Panc1 (cell line): ENCODE data around the gene RALGPS1. TPM values are rescaled to one million over a fixed set of nuclear protein-coding genes. Genes with fewer than 3 reads are reported as not detected.
"Not testable (repeated sequence)": the region's sequence is repeated elsewhere in the genome, so short reads cannot be mapped to it uniquely, and the experiment has no call there.

Source experiments
- ATAC-seq: fragments of 200-7000 bp; cut with Tn5 transposase; 2 replicates; pipeline ENCODE4 v1.9.1; 2020; ENCODE audit warnings: mild to moderate bottlenecking, moderate library complexity
- BruUV-seq: library from RNA; stranded (reverse); fragments of 400-500 nt; replicated peaks from 2 replicates; lab custom pipeline; 2021; lab: Mats Ljungman, UMichigan
- CTCF ChIA-PET: fragments of 300-600 bp; sonication (Branson Sonifier 250); formaldehyde crosslinking; loops from one replicate; lab custom pipeline; 2022; ENCODE audit warnings: antibody characterized with exemption; lab: Charles Lee
- POLR2A ChIA-PET: fragments of 300-600 bp; sonication (Branson Sonifier 250); formaldehyde crosslinking; loops from one replicate; lab custom pipeline; 2022; ENCODE audit warnings: antibody characterized with exemption; lab: Charles Lee
- DNase-seq: peaks from one replicate; pipeline ENCODE4 v3.0.0-alpha.2; 2010; ENCODE audit warnings: low read depth, low spot score
- H3K27ac ChIP-seq: 2 replicates; pipeline ENCODE4 v1.5.1; 2011; ENCODE audit warnings: mild to moderate bottlenecking, low read length, inconsistent platforms
- H3K27me3 ChIP-seq: fragments of 200-500 bp; sonication (Bioruptor generic); 2 replicates; pipeline ENCODE4 v1.6.0; 2014; ENCODE audit warnings: low read length, inconsistent platforms; ENCODE audit not compliant: control insufficient read depth, insufficient read depth
- H3K36me3 ChIP-seq: fragments of 200-500 bp; sonication (Bioruptor generic); 2 replicates; pipeline ENCODE4 v1.5.1; 2014; ENCODE audit warnings: inconsistent platforms, mild to moderate bottlenecking, low read length, moderate library complexity; ENCODE audit not compliant: control insufficient read depth, insufficient read depth
- H3K4me1 ChIP-seq: 2 replicates; pipeline ENCODE4 v1.5.1; 2011; ENCODE audit warnings: inconsistent platforms, mild to moderate bottlenecking, low read length, moderate library complexity; ENCODE audit not compliant: control insufficient read depth, insufficient read depth
- H3K4me3 ChIP-seq, 2 experiments: 2 replicates each; pipeline ENCODE4 v1.5.1; 2011 to 2012; ENCODE audit warnings: low read depth in 2 of 2, low read length in 2 of 2, mild to moderate bottlenecking in 2 of 2, inconsistent platforms in 1 of 2, moderate library complexity in 1 of 2
- H3K9me3 ChIP-seq: fragments of 200-500 bp; sonication (Bioruptor generic); 2 replicates; pipeline ENCODE4 v1.5.1; 2014; ENCODE audit warnings: low read depth, mild to moderate bottlenecking, inconsistent platforms, low read length, moderate library complexity; ENCODE audit not compliant: control insufficient read depth, insufficient read depth
- CTCF ChIP-seq: fragments of 450-650 bp; IDR thresholded peaks from 2 replicates; pipeline ENCODE4 v1.5.1; 2017; ENCODE audit warnings: mild to moderate bottlenecking
- POLR2AphosphoS5 ChIP-seq: IDR thresholded peaks from 2 replicates; pipeline ENCODE4 v1.6.1; 2012; ENCODE audit warnings: mild to moderate bottlenecking, low read depth, low read length, moderate library complexity
- REST ChIP-seq, 2 experiments: IDR thresholded peaks; 2 replicates each; pipeline ENCODE4 v1.6.1; 2011 to 2012; ENCODE audit warnings: low read depth in 2 of 2, control low read depth in 1 of 2, low read length in 1 of 2, mild to moderate bottlenecking in 1 of 2, moderate library complexity in 1 of 2; ENCODE audit not compliant: insufficient read depth in 1 of 2
- SIN3A ChIP-seq: IDR thresholded peaks from 2 replicates; pipeline ENCODE4 v1.6.1; 2012; ENCODE audit warnings: low read depth, mild to moderate bottlenecking, low read length, moderate library complexity, borderline replicate concordance; ENCODE audit not compliant: insufficient read depth
- TCF7L2 ChIP-seq: IDR thresholded peaks from 2 replicates; pipeline ENCODE4 v1.6.1; 2011; ENCODE audit warnings: mild to moderate bottlenecking, low read depth, low read length, inconsistent platforms
- in situ Hi-C: cut with HindIII; loops from 2 replicates; pipeline ENCODE4 v1.10.0; 2016; ENCODE audit warnings: low sequenced_read_pairs, low pct_unique_long_range_greater_than_20kb
- intact Hi-C: fragments of 100-400 bp; cut with micrococcal nuclease; formaldehyde crosslinking; loops from one replicate; pipeline ENCODE4 v1.10.0; 2022; ENCODE audit not compliant: unreplicated experiment
- total RNA-seq: library from RNA; stranded (reverse); gene quantifications from one replicate; pipeline ENCODE4 v1.2.1, GENCODE V29; 2021; ENCODE audit not compliant: unreplicated experiment

The RALGPS1 gene
- total RNA-seq, 1 experiment from 2014 or later, result 7.2 TPM

GRCh38 chr9:127014910-127015540, 100.4 kb downstream of the RALGPS1 start:
- in situ Hi-C loops, result no loop called here
- BruUV-seq, result no TSS peak
- TF ChIP-seq POLR2AphosphoS5 (no peak), REST (IDR thresholded peaks at IDR 0.05; ENCODE audit: insufficient read depth in 1 of 2, low read depth in 2 of 2, low read length in 1 of 2) (no peak), SIN3A (no peak), CTCF (no peak), TCF7L2 (no peak)
- Histone ChIP-seq H3K4me1 (no peaks in the 10 kb centered on the region; the same call in 1 of the 2 replicates), H3K4me3 (no peak overlapping the region), H3K27me3 (no peaks in the 10 kb centered on the region), H3K27ac (no peak overlapping the region), H3K9me3 (no peaks in the 10 kb centered on the region), H3K36me3 (no peaks in the 10 kb centered on the region)
- no peak for ATAC-seq
- intact Hi-C loops, result no loop called here
- ChIA-PET POLR2A (no interaction called here), CTCF (no interaction called here)
- DNase-seq, result no peak

GRCh38 chr9:127015921-127016512, 101.4 kb downstream of the RALGPS1 start:
- no peak overlapping the region for H3K27ac ChIP-seq
- ChIA-PET CTCF (no interaction called here), POLR2A (no interaction called here)
- no peaks in the 10 kb centered on the region; the same call in 1 of the 2 replicates for H3K4me1 ChIP-seq
- no peaks in the 10 kb centered on the region for H3K9me3 ChIP-seq
- no peak for DNase-seq
- intact Hi-C loops, result no loop called here
- H3K36me3 ChIP-seq, result no peaks in the 10 kb centered on the region
- H3K4me3 ChIP-seq, result no peak overlapping the region
- no peak for ATAC-seq
- no peaks in the 10 kb centered on the region for H3K27me3 ChIP-seq
- in situ Hi-C loops, result no loop called here
- no TSS peak for BruUV-seq
- no peak for TF ChIP-seq CTCF
- TF ChIP-seq TCF7L2, result no peak
- TF ChIP-seq POLR2AphosphoS5, result no peak
- no peak for TF ChIP-seq REST (IDR thresholded peaks at IDR 0.05; ENCODE audit: insufficient read depth in 1 of 2, low read depth in 2 of 2, low read length in 1 of 2)
- no peak for TF ChIP-seq SIN3A

- H3K4me3 ChIP-seq, DNase-seq, BruUV-seq, H3K36me3 ChIP-seq, H3K4me1 ChIP-seq, intact Hi-C loops, CTCF ChIA-PET, H3K27ac ChIP-seq, POLR2A ChIA-PET, ATAC-seq, H3K9me3 ChIP-seq, H3K27me3 ChIP-seq, in situ Hi-C loops: not testable (repeated sequence)
Measured at GRCh38 chr9:127017979-127018378, 103.4 kb downstream of the RALGPS1 start.
